ENCODE results near the gene CCR6. TPM values are rescaled to one million over a fixed set of nuclear protein-coding genes. Genes with fewer than 3 reads are reported as not detected.
A peak's percentile ranks its signal among the peaks of the same experiment; 100 is the strongest.

The CCR6 gene
- total RNA-seq, 4 donors from 2014 or later = not detected

GRCh38 chr6:167091026-167091804, 31.7 kb upstream of the CCR6 start:
- no peak for DNase-seq (ENCODE audit: low spot score in 2 of 2)
- TF ChIP-seq POLR2A (IDR thresholded peaks at IDR 0.05) (no peak), CTCF (IDR thresholded peaks at IDR 0.05) (no peak), EP300 (IDR thresholded peaks at IDR 0.05) (no peak)
- H3K27ac ChIP-seq = peak overlapping the region in 1 of 4 donors; percentile 31
- no peaks in the 10 kb centered on the region for H3K36me3 ChIP-seq
- no peak overlapping the region for H3K4me3 ChIP-seq
- 79 to 80% methylated on average over 16 of the region's 16 CpGs for WGBS, 2 donors
- H3K27me3 ChIP-seq = no peaks in the 10 kb centered on the region
- H3K9me3 ChIP-seq = peaks cover 0 to 13% (median 3%) of the 10 kb centered on the region in 4 donors
- H3K4me1 ChIP-seq = peaks cover 0 to 21% (median 3%) of the 10 kb centered on the region in 4 donors

- no peak for DNase-seq (ENCODE audit: low spot score in 2 of 2)
- no peaks in the 10 kb centered on the region for H3K27me3 ChIP-seq
- no peak overlapping the region for H3K4me3 ChIP-seq
- H3K36me3 ChIP-seq = no peaks in the 10 kb centered on the region
- peaks cover 0 to 8% (median 3%) of the 10 kb centered on the region in 4 donors for H3K9me3 ChIP-seq
- 55 to 56% methylated on average over 7 of the region's 7 CpGs for WGBS, 2 donors
- no peak for TF ChIP-seq CTCF (IDR thresholded peaks at IDR 0.05)
- TF ChIP-seq POLR2A (IDR thresholded peaks at IDR 0.05) = no peak
- TF ChIP-seq EP300 (IDR thresholded peaks at IDR 0.05) = no peak
- H3K27ac ChIP-seq = peak overlapping the region in 1 of 4 donors; percentile 31
- peaks cover 0 to 21% (median 3%) of the 10 kb centered on the region in 4 donors for H3K4me1 ChIP-seq
Measured at GRCh38 chr6:167091805-167092107, 31.1 kb upstream of the CCR6 start.

- Histone ChIP-seq H3K4me1 (peaks cover 0 to 21% (median 3%) of the 10 kb centered on the region in 4 donors), H3K36me3 (no peaks in the 10 kb centered on the region), H3K27ac (peak overlapping the region in 1 of 4 donors; percentile 79), H3K9me3 (no peaks in the 10 kb centered on the region), H3K27me3 (no peaks in the 10 kb centered on the region), H3K4me3 (peak overlapping the region in 1 of 4 donors; percentile 29)
- no peak for TF ChIP-seq CTCF (IDR thresholded peaks at IDR 0.05)
- no peak for TF ChIP-seq EP300 (IDR thresholded peaks at IDR 0.05)
- no peak for TF ChIP-seq POLR2A (IDR thresholded peaks at IDR 0.05)
- no peak for DNase-seq (ENCODE audit: low spot score in 2 of 2)
- WGBS, 2 donors = 82 to 90% methylated on average over 16 of the region's 16 CpGs
Measured at GRCh38 chr6:167092672-167093339, 30.1 kb upstream of the CCR6 start.

- peak overlapping the region in 2 of 4 donors; percentile 32 to 79 for H3K27ac ChIP-seq
- H3K4me3 ChIP-seq = peak overlapping the region in 3 of 4 donors; percentile 28 to 42 (median 29)
- 87 to 91% methylated on average over 20 of the region's 20 CpGs for WGBS, 2 donors
- no peaks in the 10 kb centered on the region for H3K9me3 ChIP-seq
- no peaks in the 10 kb centered on the region for H3K27me3 ChIP-seq
- DNase-seq (ENCODE audit: low spot score in 2 of 2) = no peak
- no peaks in the 10 kb centered on the region for H3K36me3 ChIP-seq
- TF ChIP-seq EP300 (IDR thresholded peaks at IDR 0.05) = no peak
- no peak for TF ChIP-seq CTCF (IDR thresholded peaks at IDR 0.05)
- peaks cover 0 to 21% (median 3%) of the 10 kb centered on the region in 4 donors for H3K4me1 ChIP-seq
Measured at GRCh38 chr6:167093406-167093921, 29.4 kb upstream of the CCR6 start.

All from tibial nerve (tissue), 4 donors.